Renal cortex interstitium (tissue), 11 donors: ENCODE measurements around the gene MICB. TPM values are rescaled to one million over a fixed set of nuclear protein-coding genes. Genes with fewer than 3 reads are reported as not detected.
"Not testable (repeated sequence)": the region's sequence is repeated elsewhere in the genome, so short reads cannot be mapped to it uniquely, and the experiment has no call there.

ENCODE experiments used
- DNase-seq, 11 donors: peaks; one replicate each; pipeline ENCODE4 v3.0.0-alpha.2; 2013; ENCODE audit warnings: low read depth in 9 of 11, low spot score in 4 of 11; ENCODE audit errors: extremely low read depth in 1 of 11
- polyA plus RNA-seq, 3 donors: library from polyadenylated mRNA; unstranded; fragments of 120-200 nt; gene quantifications; one replicate each; pipeline ENCODE4 v1.2.1, GENCODE V29; 2013; ENCODE audit not compliant: insufficient read length in 3 of 3

The MICB gene
- polyA plus RNA-seq, 3 donors = 1.4 to 1.8 (median 1.5) TPM

DNA sequence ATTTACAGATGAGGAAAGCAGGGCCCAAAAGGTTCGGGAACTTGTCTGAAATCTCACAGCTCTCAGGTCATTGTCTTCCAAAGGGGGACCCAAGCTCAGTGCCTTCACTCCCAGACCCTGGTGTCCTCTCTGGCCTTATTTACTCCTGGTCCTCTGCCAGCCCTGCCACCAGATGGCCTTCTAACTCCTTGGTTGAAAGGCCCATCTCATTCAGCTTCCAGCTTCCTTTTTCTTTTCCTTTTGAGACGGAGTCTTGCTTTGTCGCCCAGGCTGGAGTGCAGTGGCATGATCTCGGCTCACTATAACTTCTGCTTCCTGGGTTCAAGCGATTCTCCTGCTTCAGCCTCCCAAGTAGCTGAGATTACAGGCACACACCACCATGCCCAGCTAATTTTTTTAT, 53.4 kb downstream of the MICB start:
- DNase-seq = not testable (repeated sequence)

- no peak for DNase-seq
Measured at GRCh38 chr6:31556307-31556706, 58.4 kb downstream of the MICB start.

DNA sequence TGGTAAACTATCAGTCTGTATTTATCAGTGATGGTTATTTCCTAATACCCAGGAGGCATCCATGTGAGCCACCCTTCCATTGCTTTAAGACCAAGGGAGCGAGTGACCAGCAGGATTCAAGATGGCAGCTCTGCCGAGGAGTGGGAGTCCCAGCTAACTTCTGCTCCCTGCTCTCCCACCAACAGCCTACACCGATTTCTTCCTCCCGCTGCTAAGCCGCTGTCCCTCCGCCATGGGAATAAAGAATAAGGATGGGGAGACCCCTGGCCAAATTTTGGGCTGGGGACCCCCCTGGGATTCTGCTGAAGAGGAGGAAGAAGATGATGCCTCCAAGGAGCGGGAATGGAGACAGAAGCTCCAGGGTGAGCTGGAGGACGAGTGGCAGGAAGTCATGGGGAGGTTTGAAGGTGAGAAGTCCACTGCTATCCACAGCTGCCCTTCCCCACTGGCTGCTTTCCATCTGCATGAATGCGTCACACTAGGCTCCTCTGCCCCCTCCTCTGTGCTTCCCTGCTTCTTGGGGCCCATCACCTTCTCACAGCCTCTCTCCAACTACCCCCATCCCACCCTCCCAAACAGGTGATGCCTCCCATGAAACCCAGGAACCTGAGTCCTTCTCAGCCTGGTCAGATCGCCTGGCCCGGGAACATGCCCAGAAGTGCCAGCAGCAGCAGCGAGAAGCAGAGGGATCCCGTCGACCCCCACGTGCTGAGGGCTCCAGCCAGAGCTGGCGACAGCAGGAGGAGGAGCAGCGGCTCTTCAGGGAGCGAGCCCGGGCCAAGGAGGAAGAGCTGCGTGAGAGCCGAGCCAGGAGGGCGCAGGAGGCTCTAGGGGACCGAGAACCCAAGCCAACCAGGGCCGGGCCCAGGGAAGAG, 59.7 kb downstream of the MICB start:
- no peak for DNase-seq

- no peak for DNase-seq
Measured at GRCh38 chr6:31558318-31558625, 60.3 kb downstream of the MICB start.

GRCh38 chr6:31558631-31559500, 60.9 kb downstream of the MICB start:
- DNase-seq = no peak

GRCh38 chr6:31559606-31559957, 61.6 kb downstream of the MICB start:
- DNase-seq = no peak

GRCh38 chr6:31559958-31560696, 62.2 kb downstream of the MICB start:
- no peak for DNase-seq

GRCh38 chr6:31560697-31561058, 62.7 kb downstream of the MICB start:
- DNase-seq = no peak

Other genes starting within 250 kb of the MICB start
- gene HLA-C, start 226.1 kb upstream of the MICB start, polyA plus RNA-seq = 100 to 1,000 TPM in 1 of 3 donors, 10 to 100 TPM in 2; 66.6 to 115 (median 90.8) TPM
- gene HLA-B, start 141.0 kb upstream of the MICB start, polyA plus RNA-seq = 100 to 1,000 TPM; 101 to 166 (median 145) TPM
- 10 to 100 TPM in 1 of 3 donors, 1 to 10 TPM in 2; 5.7 to 10.9 (median 7.3) TPM for gene MICA, start 94.5 kb upstream of the MICB start, polyA plus RNA-seq
- 10 to 100 TPM; 13.5 to 19.2 (median 17.9) TPM for gene MCCD1, start 30.8 kb downstream of the MICB start, polyA plus RNA-seq
- 100 to 1,000 TPM; 573 to 689 (median 586) TPM for gene DDX39B, start 43.9 kb downstream of the MICB start, polyA plus RNA-seq
- gene ATP6V1G2, start 48.5 kb downstream of the MICB start, polyA plus RNA-seq = 10 to 100 TPM in 2 of 3 donors, 1 to 10 TPM in 1; 5.9 to 11.5 (median 11.0) TPM
- gene NFKBIL1, start 49.5 kb downstream of the MICB start, polyA plus RNA-seq = 10 to 100 TPM; 17.0 to 28.4 (median 27.7) TPM
- under 1 TPM; 0.26 to 0.43 (median 0.33) TPM for gene LTA, start 74.1 kb downstream of the MICB start, polyA plus RNA-seq
- under 1 TPM; 0.18 to 0.40 (median 0.24) TPM for gene TNF, start 77.4 kb downstream of the MICB start, polyA plus RNA-seq
- gene LTB, start 84.3 kb downstream of the MICB start, polyA plus RNA-seq = 1 to 10 TPM in 2 of 3 donors, under 1 TPM in 1; 0.53 to 2.3 (median 2.2) TPM
- 1 to 10 TPM; 4.4 to 6.5 (median 6.3) TPM for gene LST1, start 88.1 kb downstream of the MICB start, polyA plus RNA-seq
- under 1 TPM in 2 of 3 donors, not detected in 1; 0.19 TPM for gene NCR3, start 94.9 kb downstream of the MICB start, polyA plus RNA-seq
- 10 to 100 TPM; 63.3 to 80.6 (median 78.2) TPM for gene AIF1, start 117.1 kb downstream of the MICB start, polyA plus RNA-seq
- 100 to 1,000 TPM; 161 to 211 (median 207) TPM for gene PRRC2A, start 122.6 kb downstream of the MICB start, polyA plus RNA-seq
- gene BAG6, start 154.5 kb downstream of the MICB start, polyA plus RNA-seq = 100 to 1,000 TPM; 243 to 263 (median 257) TPM
- gene APOM, start 157.7 kb downstream of the MICB start, polyA plus RNA-seq = 100 to 1,000 TPM; 105 to 114 (median 110) TPM
- gene C6orf47, start 162.6 kb downstream of the MICB start, polyA plus RNA-seq = 10 to 100 TPM; 17.3 to 22.9 (median 18.4) TPM
- 10 to 100 TPM; 28.1 to 33.1 (median 29.9) TPM for gene GPANK1, start 166.9 kb downstream of the MICB start, polyA plus RNA-seq
- 100 to 1,000 TPM; 232 to 252 (median 246) TPM for gene CSNK2B, start 167.9 kb downstream of the MICB start, polyA plus RNA-seq
- gene LY6G5B, start 171.8 kb downstream of the MICB start, polyA plus RNA-seq = 10 to 100 TPM; 22.8 to 30.6 (median 25.3) TPM
- gene LY6G5C, start 182.9 kb downstream of the MICB start, polyA plus RNA-seq = 1 to 10 TPM; 2.4 to 3.5 (median 3.4) TPM
- gene ABHD16A, start 205.2 kb downstream of the MICB start, polyA plus RNA-seq = 10 to 100 TPM; 52.4 to 70.9 (median 61.6) TPM
- 1 to 10 TPM in 1 of 3 donors, under 1 TPM in 2; 0.44 to 1.2 (median 0.73) TPM for gene LY6G6F, start 208.7 kb downstream of the MICB start, polyA plus RNA-seq
- under 1 TPM in 1 of 3 donors, not detected in 2; 0.20 TPM for gene LY6G6D, start 217.2 kb downstream of the MICB start, polyA plus RNA-seq
- under 1 TPM in 2 of 3 donors, not detected in 1; 0.26 to 0.41 TPM for gene LY6G6C, start 223.6 kb downstream of the MICB start, polyA plus RNA-seq
- 1 to 10 TPM; 1.6 TPM for gene MPIG6B, start 225.2 kb downstream of the MICB start, polyA plus RNA-seq
- 100 to 1,000 TPM; 152 to 237 (median 188) TPM for gene DDAH2, start 231.2 kb downstream of the MICB start, polyA plus RNA-seq
- 100 to 1,000 TPM; 268 to 296 (median 292) TPM for gene CLIC1, start 238.4 kb downstream of the MICB start, polyA plus RNA-seq
- gene MSH5, start 241.9 kb downstream of the MICB start, polyA plus RNA-seq = 10 to 100 TPM; 21.4 to 59.0 (median 22.1) TPM